Sigmoid colon (tissue), 4 donors: ENCODE measurements around the gene PPT2.
A peak's percentile ranks its signal among the peaks of the same experiment; 100 is the strongest.

Source experiments
- CTCF ChIP-seq, 4 experiments: fragments of 450-650 bp in 3 of 4; fragments of 200-600 bp in 1 of 4; IDR thresholded peaks; one replicate each; pipeline ENCODE4 v1.5.1; 2016 to 2019; ENCODE audit warnings: antibody characterized with exemption in 4 of 4, mild to moderate bottlenecking in 3 of 4, moderate library complexity in 2 of 4
- EP300 ChIP-seq, 4 donors: sonication (generic); formaldehyde crosslinking; IDR thresholded peaks; one replicate each; pipeline ENCODE4 v1.6.1; 2017; ENCODE audit warnings: antibody characterized with exemption in 4 of 4
- POLR2A ChIP-seq, 2 donors: fragments of 450-650 bp; IDR thresholded peaks; one replicate each; pipeline ENCODE4 v1.6.1; 2016; ENCODE audit warnings: antibody characterized with exemption in 2 of 2, mild to moderate bottlenecking in 2 of 2, moderate library complexity in 2 of 2
- POLR2AphosphoS5 ChIP-seq, 4 donors: sonication (generic); formaldehyde crosslinking; IDR thresholded peaks; one replicate each; pipeline ENCODE4 v1.6.1; 2017; ENCODE audit warnings: antibody characterized with exemption in 4 of 4

- TF ChIP-seq CTCF (IDR thresholded peaks at IDR 0.05), result no peak
- TF ChIP-seq POLR2AphosphoS5 (IDR thresholded peaks at IDR 0.05), result peak in 1 of 4 donors; percentile 38
- TF ChIP-seq POLR2A (IDR thresholded peaks at IDR 0.05), result no peak
- TF ChIP-seq EP300 (IDR thresholded peaks at IDR 0.05), result no peak
Measured at GRCh38 chr6:32112431-32112980, 41.4 kb upstream of the PPT2 start.
